ACHN (cell line): ENCODE measurements around the gene MRNIP.

Experiments
- DNase-seq: peaks from one replicate; pipeline ENCODE4 v3.0.0-alpha.2; 2015
- in situ Hi-C: cut with HindIII; loops from 2 replicates; pipeline ENCODE4 v1.10.0; 2017; ENCODE audit warnings: low sequenced_read_pairs, low pct_ligation_motif_present, low pct_unique_long_range_greater_than_20kb

Gene MRNIP

DNA sequence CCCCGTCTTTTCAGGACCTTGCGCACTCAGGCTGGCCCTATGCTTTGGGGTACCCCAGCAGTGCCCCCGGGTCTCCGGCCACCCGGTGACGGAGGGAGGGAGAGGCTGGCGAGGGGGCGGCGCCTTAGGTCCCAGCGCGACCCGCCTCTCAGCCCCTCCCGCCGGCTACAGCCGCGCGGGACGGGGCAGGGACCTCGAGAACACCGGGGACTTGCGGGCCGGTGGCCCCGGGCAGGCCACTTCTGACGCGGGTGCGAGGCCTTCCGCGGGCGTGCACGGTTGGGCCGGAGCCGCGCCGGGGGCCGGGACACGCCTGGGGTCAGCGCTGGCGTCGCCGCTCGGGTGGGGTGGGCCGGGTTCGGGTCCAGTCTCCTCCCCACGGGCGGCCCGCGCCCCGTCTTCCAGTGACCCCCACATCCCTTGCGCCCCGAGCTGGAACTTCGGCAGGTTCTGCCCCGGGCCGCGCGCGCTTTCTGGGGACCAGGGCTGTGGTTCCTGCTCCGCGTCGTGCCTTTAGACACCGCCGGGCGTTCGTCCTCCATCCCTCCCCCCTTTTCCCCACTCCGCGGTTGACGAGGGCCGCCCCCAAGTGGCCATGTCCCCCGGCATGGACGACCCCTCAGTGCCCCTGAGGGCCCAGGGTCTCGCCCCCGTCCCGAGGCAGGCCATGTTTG lies 41.7 kb downstream of the MRNIP start:
- no peak for DNase-seq
- in situ Hi-C loops, result no loop called here

DNA sequence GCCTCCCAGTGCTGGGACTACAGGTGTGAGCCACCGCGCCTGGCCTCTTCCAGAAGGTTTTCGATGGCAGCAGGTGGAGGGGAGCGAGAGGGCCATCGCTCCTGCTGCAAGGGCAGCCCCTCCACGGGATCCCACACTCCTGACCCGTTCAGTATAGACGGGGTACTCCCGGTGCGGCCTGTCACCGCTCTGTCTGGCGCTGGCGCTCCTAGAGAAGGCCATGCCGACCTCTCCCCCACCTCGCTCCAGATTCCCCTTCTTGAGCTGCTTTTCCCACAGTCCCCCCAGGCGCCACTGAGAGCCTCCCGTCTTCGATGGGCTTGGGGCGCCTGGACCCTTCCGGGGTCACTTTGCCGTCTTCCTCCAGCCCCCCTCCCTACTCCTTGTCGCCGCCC lies 42.2 kb downstream of the MRNIP start:
- in situ Hi-C loops, result no loop called here

DNA sequence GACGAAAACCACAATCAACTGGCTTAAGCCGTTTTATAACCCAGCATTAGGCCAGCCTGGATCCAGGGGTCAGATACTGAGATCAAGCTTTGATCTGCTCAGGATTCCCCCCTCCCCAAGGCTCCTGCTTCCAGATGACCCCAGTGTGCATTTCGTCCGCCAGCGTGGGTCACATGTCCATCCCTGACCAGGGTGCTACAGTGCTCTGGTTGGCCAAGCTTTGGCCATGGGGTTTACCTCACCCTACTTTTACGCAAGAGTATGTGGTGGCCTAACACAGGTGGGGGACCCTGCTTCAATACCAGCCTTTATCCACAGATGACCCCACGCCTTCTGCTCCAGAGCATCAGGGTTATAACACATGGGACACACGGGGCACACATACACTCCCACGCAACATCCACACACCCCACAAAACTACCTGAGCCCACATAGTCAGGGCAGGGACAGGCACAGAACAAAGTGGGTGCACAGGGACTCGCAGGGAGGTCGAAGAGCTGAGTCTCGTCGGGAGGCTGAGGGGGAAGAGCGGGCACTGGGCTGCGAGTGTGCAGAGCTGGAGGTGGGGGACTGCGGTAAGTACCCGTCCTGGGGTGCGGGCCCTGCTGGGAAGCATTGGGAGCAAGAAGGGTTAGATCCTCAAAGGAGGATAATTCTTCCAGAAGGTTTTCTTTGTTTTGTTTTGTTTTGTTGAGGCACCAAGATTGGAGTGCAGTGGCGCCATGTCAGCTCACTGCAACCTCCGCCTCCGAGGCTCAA lies 42.9 kb downstream of the MRNIP start:
- DNase-seq, result no peak
- in situ Hi-C loops, result no loop called here

More for the DNA sequence above, 42.2 kb downstream of the MRNIP start:
- DNase-seq, result no peak

DNA sequence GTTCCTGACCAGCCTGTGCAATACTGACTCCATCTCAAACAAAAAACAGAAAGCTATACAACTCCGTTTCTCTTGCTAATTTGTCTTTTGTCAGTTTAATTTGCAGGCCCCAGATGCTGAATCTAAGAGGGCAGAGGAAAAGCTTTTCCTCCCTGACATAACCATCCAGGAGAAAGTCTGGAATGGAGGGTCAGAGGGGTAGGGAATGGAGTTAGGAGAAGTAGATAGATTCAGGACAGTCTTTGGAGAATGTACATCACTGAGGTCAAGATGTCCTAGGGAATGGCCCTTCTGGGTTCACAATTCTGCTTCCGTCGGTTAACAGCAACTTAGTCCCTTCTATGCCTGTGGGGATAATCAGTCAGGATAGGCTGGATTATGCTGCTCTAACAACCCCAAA lies 44.5 kb downstream of the MRNIP start:
- DNase-seq, result no peak
- in situ Hi-C loops, result no loop called here

DNA sequence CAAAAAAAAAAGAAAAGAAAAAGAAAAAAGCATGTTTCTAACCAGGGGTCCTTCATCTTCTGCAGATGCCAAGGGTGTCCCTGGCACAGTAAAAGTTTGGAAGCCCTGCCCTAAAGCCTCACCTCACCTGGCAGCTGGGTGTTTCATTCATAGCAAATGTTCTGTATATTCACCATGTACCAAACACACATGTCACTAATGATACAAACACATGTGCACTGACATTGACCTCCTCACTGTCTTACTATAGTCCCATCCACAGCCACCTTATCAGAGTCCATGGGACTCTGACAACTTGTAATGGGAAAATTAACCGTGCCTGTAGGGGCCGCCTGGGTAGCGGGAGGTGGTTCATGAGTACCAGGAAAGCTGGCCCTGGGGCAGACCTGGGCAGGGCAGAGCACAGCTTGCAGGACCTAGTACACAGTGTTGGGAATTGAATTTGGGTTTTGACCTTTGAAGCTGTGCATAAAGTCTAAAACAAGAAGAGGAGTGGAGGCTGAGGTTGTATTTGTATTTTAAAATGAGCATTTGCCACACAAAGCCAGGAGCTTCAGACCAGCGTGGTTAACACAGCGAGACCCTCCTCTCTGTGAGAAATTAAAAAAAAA lies 45.5 kb downstream of the MRNIP start:
- in situ Hi-C loops, result no loop called here
- DNase-seq, result no peak

DNA sequence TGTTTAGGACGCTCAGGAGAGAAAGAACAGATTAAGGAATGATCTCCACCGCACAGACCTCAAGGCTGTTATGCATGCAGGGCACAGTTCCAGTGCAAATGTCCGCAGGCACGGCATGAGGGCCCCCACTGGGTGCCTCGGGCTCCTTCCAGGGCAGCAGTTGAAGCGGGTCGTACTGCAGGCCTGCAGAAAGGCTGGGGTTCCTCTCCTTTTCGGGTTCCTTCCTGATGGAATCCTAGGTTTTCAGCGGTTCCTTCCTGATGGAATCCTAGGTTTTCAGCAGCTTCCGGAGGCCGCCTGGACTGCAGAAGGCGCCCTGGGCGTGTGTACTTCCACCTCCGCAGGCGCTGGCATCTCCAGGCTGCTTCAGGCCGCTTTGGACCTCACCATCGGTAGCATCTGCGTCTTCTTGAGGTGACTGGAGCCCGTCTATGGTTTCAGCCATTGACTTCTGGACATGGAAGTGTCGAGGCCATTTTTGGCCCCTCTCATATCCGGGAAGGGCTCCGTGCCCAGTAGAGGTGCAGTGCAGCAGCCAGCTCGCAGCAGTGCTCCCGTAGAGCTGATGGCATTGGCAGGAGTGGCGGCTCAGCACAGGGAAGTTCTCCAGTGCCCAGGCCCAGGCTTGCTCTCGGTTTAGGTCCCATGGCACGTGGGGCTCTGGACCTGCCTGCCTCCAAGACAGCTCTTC lies 46.3 kb downstream of the MRNIP start:
- in situ Hi-C loops, result no loop called here
- DNase-seq, result no peak

DNA sequence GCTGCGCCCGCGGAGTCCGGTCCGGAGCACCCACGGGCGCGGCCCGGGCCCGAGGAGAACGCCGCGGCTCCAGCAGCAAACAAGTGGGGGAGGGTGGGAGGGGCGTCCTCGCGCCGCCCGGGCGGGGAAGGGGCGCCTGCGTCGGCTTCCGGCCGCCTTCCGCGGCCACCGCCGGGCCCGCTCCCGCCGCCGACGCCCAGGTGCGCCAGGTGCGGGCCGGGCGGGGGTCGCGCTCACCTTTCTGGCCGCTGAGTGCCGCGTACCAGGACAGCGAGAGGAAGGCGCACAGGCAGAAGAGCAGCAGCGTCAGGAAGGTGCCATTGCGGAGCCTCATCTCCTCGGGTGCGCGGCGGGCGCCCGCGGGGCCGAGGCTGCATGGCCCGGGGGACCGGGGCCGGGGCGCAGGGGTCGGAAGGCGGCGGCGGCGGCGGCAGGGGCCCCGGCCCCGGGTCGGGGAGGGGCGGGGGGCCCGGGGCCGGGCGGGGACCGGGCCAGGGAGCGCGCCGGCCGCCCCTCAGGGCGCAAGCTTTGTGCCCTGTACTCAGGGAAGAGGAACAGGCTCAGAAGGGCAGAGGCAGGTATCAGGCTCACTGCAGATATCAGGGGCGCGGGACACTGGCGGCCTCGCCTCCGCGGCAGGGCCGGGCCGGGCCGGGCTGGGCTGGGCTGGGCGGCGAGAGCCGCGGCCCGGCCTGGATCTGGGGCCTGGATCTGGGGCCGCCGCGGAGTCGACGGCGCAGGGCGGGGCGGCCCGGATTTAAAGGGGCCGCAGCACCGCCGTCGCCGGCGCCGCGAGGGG lies 52.2 kb downstream of the MRNIP start, which contains the start of gene MGAT4B:
MGAT4B (minus strand) TSS at position 617 of the 799 bp plus-strand sequence; CDS start at position 334, 283 bp downstream.
- DNase-seq, result peak; percentile 70

DNA sequence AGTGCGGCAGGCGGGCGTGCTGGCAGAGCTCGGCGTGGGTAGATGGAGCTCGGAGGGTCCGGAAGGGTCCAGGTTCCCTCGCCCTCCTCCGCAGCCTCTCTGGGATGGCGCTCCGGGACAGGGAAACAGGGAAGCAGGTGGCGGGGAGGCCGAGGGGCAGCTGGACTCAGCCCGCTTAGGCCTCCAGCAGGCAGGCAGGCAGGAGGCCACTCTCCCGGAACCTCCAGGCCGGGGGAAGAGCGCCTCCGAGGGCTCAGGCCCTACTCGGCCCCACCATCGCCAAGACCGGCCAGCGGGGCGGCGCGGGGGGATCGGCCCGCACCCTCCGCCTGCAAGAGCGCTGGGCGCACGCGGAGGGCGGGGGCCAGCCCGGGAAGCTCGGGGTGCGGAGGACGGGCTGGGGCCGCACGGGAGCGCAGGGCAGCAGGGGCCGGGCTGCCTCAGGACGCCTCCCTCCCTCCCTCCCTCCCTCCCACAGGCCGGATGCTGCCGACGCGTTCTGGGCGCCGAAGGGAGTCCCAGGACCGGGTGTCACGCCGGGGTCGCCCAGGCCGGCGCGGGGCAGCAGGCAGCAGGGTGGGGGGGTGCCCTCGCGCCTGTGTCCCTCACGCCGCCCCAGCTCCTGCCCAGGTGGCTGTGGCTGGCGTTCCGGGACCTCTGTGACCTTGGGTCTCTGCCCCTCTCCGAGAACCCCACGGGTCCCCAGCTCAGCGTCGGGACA lies 52.9 kb downstream of the MRNIP start:
- no peak for DNase-seq
- in situ Hi-C loops, result no loop called here

More for the DNA sequence above, 52.2 kb downstream of the MRNIP start, which contains the start of gene MGAT4B:
- in situ Hi-C loops, result no loop called here

DNA sequence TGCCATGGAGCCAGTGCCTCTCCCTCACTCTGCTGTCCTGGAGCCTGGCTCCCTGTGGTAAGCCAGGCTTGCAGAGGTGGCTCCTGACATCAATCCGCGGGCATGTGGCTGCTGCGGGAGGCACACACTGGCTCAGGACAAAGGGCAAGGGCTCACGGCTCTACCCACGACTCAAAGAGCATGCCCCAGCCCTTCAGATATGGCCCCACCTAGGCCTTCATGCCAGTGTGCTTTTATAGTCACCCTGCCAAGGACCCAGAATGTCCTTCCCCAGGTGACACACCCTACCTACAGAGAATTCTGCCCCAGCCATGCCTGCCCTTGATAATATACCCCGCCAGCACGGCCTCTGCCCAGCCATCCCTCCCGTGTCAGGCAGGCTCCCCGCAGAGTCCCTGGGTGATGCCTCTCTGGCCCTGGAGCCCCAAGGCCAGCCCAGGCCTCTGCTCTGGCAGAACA lies 53.5 kb downstream of the MRNIP start:
- no peak for DNase-seq
- in situ Hi-C loops, result no loop called here

DNA sequence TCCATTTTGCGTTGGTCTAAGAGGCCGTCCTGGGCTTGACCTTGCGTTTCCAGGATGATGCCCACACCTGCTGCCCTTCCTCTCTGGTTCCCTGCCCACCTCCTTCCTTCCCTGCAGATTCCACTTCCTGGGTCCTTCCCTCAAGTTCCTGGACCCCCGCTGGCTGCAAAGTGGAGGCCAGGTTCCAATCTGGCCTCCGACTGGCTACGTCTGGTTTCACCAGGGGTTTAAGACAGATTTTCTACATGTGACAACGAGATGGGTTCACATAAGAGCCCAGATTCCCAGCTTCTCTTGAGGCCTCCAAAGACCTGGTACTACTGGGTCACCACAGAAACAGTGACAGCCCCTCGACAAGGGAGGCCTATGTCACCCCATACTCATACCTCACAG lies 54.1 kb downstream of the MRNIP start:
- DNase-seq, result no peak
- in situ Hi-C loops, result no loop called here

DNA sequence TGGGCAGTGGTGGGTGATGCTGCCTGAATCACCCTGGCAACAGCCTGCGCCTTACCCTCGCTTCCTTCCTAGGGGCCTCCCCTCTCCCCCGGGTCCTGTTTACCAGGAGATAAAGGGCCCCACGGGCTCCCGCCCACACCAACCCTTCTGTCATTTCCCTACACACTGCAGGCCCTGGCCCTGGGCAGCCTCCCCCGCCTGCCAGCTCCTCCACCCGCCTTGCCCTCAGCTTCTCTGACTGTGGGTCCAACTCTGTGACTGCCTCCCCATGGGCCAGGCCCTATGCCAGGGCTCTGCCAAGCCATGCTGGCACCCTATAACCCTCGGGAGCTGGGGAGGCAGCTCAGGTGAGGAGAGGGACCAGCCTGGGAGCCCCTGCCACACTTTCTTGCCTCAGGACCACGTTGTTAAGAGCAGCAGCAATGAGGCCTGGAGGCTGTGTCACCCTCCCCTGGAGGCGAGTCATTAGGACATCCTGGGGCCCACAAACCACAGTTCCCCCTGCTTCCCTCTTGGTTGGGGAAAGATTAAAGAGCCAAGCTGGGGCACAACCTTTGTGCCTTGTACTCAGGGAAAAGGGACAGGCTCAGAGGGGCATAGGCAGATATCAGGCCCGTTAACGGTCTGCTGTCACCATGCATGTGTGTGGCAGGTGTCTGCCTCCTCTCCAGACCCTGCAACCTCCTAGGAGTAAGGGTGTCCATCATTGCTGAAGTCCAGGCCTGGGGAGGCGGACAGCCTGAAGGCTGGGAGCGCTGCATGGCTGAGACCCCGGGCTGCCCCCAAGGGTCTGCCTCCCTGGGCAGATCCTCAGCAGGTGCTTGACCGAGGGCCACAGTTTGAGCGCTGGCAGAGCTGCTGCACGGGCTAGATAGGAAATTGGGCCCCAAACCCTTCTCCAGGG lies 54.7 kb downstream of the MRNIP start:
- in situ Hi-C loops, result no loop called here
- no peak for DNase-seq

DNA sequence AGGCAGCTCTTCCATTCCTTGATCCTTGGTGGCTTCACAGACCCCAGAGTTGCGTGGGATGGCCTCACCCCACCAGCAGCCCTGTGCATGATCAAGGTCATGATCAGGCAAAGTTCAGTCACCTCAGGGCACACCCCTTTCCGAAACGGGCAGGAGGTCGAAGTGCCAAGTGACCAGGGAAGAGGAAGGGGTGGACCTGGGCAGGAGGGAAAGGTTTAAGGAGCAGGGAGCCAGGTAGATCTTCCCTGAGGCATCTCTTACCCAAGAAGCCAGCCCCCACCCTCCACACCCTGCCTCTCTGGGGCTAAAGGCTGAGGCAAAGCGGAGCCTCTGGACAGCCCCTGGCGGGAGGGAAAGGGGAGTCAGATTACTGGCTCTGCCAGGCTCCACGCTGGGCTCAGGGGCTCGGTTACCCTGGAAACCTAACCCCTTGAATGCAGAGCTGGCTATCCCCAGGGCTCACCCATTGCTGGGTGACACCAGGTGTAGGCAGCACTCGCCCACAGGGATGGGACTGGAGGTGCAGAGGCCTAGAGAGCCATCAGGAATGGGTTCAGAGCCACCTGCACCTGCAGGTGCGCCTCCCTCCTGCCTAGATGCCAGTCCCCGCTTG lies 55.6 kb downstream of the MRNIP start:
- no peak for DNase-seq

DNA sequence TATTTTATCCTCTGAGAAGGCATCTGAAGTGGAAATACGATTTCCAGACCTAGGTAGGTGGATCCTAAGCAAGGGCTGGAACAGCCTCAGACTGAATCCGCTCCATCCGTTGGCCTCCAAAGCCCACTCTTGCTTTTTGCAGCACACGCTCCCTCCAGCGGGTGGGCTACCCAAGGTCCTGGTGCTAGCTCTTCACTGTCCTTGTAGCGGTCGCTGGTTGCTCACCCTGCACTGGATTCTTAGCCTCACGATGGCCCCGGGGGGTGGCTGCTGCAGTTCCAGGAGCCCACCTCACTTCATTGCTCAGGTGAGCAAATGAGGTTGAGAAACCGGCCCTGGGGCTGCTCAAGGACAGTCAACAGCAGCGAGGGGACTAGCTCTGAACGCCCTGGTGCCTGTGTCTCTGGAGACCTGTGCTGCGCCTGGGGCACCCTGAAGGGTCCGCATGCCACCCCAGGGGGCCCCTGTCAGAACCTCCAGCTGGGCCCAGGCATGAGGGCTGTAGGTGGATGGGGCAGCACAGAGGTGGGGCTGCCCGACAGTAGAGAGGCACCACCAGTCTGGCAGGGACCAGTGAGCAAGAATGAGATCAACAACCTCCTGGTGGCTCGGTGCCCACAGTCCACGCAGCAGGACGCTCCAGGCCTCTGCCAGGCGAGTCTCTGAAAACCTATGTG lies 56.3 kb downstream of the MRNIP start:
- in situ Hi-C loops, result no loop called here
- no peak for DNase-seq

More for the DNA sequence above, 55.6 kb downstream of the MRNIP start:
- in situ Hi-C loops, result no loop called here

DNA sequence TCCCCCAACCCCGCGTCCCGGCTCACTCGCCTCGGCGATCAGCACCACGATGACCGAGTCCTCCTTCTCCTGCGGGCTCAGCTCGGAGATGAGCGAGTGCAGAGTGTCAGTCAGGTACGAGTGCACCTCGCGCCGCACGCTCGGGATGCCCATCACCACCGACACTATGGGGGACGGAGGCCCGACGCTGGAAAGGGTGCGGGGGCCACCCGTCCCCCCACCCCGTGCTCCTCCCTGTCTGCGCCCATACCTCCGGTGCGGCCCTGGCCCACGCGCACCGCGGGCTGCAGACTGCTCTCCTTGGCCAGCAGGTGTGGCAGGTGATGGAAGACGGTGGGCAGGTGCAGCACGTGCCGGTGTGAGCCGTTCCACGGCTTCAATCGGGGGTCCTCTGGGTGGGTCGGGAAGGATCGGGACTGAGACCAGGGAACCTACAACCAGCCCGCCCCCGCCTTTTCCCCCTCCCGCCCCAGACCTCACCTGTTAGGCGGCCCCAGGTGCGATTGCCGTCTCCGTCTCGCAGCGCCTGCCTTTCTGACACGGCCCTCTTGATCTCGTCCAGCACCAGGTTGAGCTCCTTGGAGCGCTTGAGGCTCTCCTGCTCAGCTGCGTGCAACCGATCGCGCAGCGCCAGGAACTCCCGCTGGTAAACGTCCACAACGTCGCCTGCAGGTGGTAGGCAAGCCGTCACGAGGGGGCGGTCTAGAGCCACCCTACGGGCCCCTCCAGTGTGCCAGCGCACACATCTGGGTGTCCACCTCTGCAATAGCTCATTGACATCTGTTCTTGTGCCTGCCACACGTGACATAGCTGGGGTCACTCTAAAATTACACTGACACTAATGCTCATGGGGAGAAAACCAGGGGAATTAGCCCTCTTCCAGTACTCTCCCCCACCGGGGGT lies 57.1 kb downstream of the MRNIP start:
- no peak for DNase-seq
- in situ Hi-C loops, result no loop called here

DNA sequence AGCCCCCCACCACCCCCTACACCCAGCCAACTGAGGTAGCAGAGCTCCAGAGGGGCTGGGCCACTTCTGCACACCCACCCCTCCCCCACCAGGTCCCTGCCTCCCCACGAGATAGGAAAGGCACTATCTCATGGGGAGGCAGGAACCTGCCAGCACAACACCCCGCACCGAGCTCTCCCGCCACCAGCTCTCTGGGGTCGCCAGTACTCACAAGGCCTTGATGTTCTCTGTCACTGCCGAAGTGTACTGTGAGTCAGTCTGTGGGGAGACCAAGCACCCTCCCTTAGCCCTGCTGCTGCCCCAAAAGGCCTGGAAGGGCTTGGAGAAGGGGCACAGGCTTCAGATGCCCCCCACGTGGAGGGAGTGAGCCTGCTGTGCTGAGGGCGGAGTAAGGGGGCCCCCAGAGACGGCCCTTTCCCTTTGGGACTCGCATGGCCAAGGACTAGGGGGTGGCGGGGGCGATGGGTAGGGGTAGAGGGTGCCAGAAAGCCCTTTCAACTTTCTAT lies 57.9 kb downstream of the MRNIP start:
- DNase-seq, result no peak
- in situ Hi-C loops, result no loop called here
